Sciatic nerve (tissue), 2 donors: ENCODE results near the gene DLGAP3. TPM values are rescaled to one million over a fixed set of nuclear protein-coding genes. Genes with fewer than 3 reads are reported as not detected.
"Not testable (repeated sequence)": the region's sequence is repeated elsewhere in the genome, so short reads cannot be mapped to it uniquely, and the experiment has no call there.

Source experiments
- ATAC-seq: fragments of 200-7000 bp; cut with Tn5 transposase; one replicate; pipeline ENCODE4 v1.9.1; 2020; ENCODE audit warnings: mild to moderate bottlenecking, moderate library complexity
- DNase-seq: peaks from one replicate; pipeline ENCODE4 v3.0.0-alpha.2; 2020; ENCODE audit warnings: low spot score
- intact Hi-C: fragments of 100-400 bp; cut with DNase I; formaldehyde crosslinking; loops from one replicate; pipeline ENCODE4 v1.14.2; 2022
- total RNA-seq: library from RNA; stranded (reverse); fragmentation: NEBNext Ultra II Directional; extraction: Animal tissue kit (Norgen Biotek cat#: 25700); gene quantifications from one replicate; pipeline ENCODE4 v1.2.1, GENCODE V29; 2021
- donor health status: DM: no; HTN: no; CAD: no.
- donor health status: DM: no; HTN: no; CAD: no.

DLGAP3 gene
- total RNA-seq, 1 donor from 2014 or later: 0.36 TPM

- no peak for ATAC-seq
- intact Hi-C loops: loop anchor here (2.0 kb wide), 1 partner anchor 68 kb away; no protein-coding TSS in a partner anchor
Measured at GRCh38 chr1:34824817-34825454, 104.5 kb downstream of the DLGAP3 start.

GRCh38 chr1:34822202-34822601 is 107.2 kb downstream of the DLGAP3 start:
- intact Hi-C loops: no loop called here
- ATAC-seq (no peak), DNase-seq (no peak)

More at GRCh38 chr1:34824817-34825454, 104.5 kb downstream of the DLGAP3 start:
- DNase-seq: no peak

- DNase-seq, ATAC-seq, intact Hi-C loops: not testable (repeated sequence)
Measured at GRCh38 chr1:34818862-34819261, 110.6 kb downstream of the DLGAP3 start.

GRCh38 chr1:34816778-34817177 is 112.7 kb downstream of the DLGAP3 start:
- intact Hi-C loops: no loop called here
- DNase-seq: no peak
- ATAC-seq: no peak

- ATAC-seq: no peak
- no peak for DNase-seq
- intact Hi-C loops: no loop called here
Measured at GRCh38 chr1:34816332-34816731, 113.1 kb downstream of the DLGAP3 start.

Other genes starting within 250 kb of the DLGAP3 start
- gene GJB5, start 174.6 kb downstream of the DLGAP3 start, total RNA-seq: 0.36 TPM
- gene GJB4, start 169.9 kb downstream of the DLGAP3 start, total RNA-seq: not detected
- 1.3 TPM for gene GJB3, start 148.4 kb downstream of the DLGAP3 start, total RNA-seq
- 35.9 TPM for gene GJA4, start 136.7 kb downstream of the DLGAP3 start, total RNA-seq
- gene SMIM12, start 69.9 kb downstream of the DLGAP3 start, total RNA-seq: 36.2 TPM
- gene TMEM35B, start 55.7 kb upstream of the DLGAP3 start, total RNA-seq: 42.1 TPM
- 32.1 TPM for gene ZMYM6, start 102.3 kb upstream of the DLGAP3 start, total RNA-seq
- 18.2 TPM for gene ZMYM1, start 149.7 kb upstream of the DLGAP3 start, total RNA-seq